ENCODE measurements around the gene LAMC3. TPM values are rescaled to one million over a fixed set of nuclear protein-coding genes. Genes with fewer than 3 reads are reported as not detected.

Gene LAMC3
- total RNA-seq, 2 donors from 2014 or later, result 0.11 to 0.45 TPM

DNA sequence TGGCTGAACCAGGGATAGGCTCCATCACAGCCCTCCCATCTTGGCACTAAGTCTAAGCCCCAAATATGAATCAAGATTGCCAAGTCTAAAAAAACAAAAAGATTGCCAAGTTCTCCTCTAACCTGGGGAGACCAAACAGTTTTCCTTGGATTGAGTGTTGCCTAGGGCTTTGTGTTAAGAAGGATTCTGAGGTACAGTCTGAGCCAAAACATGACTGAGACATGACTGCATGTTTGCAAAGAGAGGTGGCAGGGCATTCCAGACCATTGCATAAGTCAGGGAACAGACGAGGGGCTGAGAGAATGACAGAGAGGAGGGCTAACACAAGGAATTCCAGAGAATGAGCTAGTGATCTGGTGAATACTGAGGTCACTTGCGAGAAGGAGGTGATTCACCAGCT, 11.4 kb downstream of the LAMC3 start:
- ATAC-seq (replicated peaks), result no peak
- peaks cover 15% of the 10 kb centered on the region for H3K27me3 Mint-ChIP-seq
- H3K36me3 Mint-ChIP-seq (ENCODE audit: low read depth), result no peaks in the 10 kb centered on the region
- no peaks in the 10 kb centered on the region for H3K9me3 Mint-ChIP-seq
- H3K4me1 Mint-ChIP-seq, result no peaks in the 10 kb centered on the region
- no peak overlapping the region for H3K4me3 Mint-ChIP-seq
- H3K27ac Mint-ChIP-seq, result no peak overlapping the region

DNA sequence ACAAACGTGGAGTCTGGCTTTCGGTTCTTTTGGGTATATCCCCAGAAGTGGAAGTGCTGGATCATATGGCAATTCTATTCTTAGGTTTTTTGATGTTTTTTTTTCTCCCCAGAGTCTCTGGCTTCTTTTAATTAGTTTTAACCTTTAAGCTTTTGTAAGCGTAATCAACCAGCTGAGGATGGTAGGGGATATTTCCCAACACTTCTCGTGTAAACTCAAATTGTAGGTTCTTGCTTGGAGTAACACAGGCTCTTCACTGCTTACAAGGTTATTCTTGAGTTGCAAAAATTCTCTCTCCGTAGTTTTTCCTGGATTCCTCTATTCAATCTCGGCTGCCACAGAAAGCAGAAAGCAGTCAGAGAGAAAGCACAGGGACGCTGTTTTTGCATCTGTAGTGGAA, 11.9 kb downstream of the LAMC3 start:
- no peak for ATAC-seq (replicated peaks)
- Mint-ChIP-seq H3K4me3 (no peak overlapping the region), H3K4me1 (no peaks in the 10 kb centered on the region), H3K9me3 (no peaks in the 10 kb centered on the region), H3K36me3 (ENCODE audit: low read depth) (no peaks in the 10 kb centered on the region), H3K27ac (no peak overlapping the region), H3K27me3 (peaks cover 19% of the 10 kb centered on the region)

DNA sequence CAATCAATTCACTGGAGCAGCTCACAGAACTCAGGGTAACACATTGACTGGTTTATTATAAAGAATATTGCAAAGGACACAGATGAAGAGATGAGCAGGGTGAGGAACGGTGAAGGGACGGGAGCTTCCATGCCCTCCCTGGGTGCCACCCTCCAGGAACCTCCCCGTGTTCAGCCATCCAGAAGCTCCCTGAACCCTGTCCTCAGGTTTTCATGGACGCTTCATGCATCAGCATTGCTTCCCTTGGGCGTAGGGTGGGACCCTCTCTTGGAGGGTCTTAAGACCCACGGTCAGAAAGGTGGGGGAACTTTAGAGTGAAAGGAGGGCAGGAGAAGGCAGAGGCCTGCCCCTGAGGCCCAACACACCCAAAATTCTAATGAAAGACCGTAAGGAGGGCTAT, 12.8 kb downstream of the LAMC3 start:
- Mint-ChIP-seq H3K27me3 (peaks cover 19% of the 10 kb centered on the region), H3K9me3 (no peaks in the 10 kb centered on the region), H3K27ac (no peak overlapping the region), H3K4me1 (no peaks in the 10 kb centered on the region), H3K36me3 (ENCODE audit: low read depth) (no peaks in the 10 kb centered on the region), H3K4me3 (no peak overlapping the region)
- ATAC-seq (replicated peaks), result no peak

DNA sequence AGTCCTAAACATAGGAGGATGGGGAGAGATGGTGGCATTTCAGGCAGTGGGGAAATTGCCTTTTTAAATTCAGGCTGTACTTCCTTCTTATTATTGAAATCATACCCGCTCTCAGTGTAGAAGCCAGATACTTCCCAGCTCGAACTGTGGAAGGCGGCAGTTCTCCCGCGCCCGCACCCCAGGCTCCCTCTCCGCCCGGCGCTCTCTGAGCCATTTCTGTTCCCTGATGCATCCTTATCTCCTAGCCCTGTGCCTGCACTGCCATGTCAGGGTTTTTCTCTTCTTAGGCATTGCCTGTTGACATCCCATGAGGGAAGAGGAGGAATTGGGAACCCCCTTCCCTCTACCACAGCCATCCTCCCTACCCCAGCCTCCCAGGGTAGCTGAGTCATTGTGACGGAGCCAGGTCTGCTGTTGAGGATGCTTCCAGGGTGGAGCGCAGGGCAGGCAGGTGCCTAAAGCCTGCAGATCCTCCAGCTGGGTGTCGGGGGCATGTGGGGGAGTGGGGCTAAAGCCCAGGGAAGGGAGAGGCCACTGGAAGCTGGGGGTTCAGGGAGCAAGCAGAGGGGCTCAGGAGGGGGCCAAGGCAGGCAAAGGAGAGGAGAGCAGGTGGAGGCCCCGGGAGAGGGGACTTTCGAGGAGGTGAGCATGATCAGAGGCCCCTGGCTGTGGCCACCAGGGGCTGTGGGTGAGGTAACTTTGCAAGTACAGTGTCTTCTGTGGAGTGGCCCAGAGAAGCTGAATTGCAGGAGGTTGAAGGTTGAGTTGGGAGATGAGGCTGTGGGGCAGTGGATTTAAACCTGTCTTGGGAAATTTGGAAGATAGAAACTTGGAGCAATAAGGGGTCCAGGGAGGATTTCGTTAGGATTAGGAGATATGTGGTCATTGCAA, 16.2 kb downstream of the LAMC3 start:
- no peak for ATAC-seq (replicated peaks)
- Mint-ChIP-seq H3K27ac (no peak overlapping the region), H3K4me3 (no peak overlapping the region), H3K27me3 (peaks cover 11% of the 10 kb centered on the region), H3K4me1 (no peaks in the 10 kb centered on the region), H3K36me3 (ENCODE audit: low read depth) (no peaks in the 10 kb centered on the region), H3K9me3 (no peaks in the 10 kb centered on the region)

DNA sequence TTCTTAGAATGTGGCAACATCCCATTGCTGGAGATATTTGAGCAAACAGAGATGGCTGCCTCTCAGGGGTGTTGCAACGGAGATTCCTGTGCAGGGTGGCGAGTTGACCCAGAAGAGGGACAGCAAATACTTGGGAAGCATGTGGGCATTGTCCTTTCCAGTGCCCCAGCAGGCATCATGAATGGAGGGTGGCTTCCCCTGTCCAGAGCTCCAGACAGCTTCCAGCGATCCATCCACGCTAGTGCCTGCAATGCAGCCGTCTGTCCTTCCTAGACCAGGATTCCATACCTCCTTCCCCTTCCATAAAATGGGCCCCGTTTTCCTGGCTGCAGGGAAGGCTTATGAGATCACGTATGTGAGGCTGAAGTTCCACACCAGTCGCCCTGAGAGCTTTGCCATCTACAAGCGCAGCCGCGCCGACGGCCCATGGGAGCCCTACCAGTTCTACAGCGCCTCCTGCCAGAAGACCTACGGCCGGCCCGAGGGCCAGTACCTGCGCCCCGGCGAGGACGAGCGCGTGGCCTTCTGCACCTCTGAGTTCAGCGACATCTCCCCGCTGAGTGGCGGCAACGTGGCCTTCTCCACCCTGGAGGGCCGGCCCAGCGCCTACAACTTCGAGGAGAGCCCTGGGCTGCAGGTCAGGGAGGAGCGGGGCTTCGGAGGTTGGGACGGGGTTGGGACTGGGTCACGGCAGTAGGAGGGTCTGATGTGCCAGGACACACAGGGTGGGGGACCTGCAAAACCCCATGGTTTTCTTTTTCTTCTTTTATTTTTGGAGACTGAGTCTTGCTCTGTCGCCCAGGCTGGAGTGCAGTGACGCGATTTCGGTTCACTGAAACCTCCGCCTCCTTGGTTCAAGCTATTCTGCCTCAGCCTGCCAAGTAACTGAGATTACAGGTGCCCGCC, 17.2 kb downstream of the LAMC3 start:
- no peak overlapping the region for H3K27ac Mint-ChIP-seq
- no peaks in the 10 kb centered on the region for H3K36me3 Mint-ChIP-seq (ENCODE audit: low read depth)
- no peaks in the 10 kb centered on the region for H3K9me3 Mint-ChIP-seq
- no peak for ATAC-seq (replicated peaks)
- no peaks in the 10 kb centered on the region for H3K4me1 Mint-ChIP-seq
- H3K27me3 Mint-ChIP-seq, result peaks cover 7% of the 10 kb centered on the region
- H3K4me3 Mint-ChIP-seq, result no peak overlapping the region

DNA sequence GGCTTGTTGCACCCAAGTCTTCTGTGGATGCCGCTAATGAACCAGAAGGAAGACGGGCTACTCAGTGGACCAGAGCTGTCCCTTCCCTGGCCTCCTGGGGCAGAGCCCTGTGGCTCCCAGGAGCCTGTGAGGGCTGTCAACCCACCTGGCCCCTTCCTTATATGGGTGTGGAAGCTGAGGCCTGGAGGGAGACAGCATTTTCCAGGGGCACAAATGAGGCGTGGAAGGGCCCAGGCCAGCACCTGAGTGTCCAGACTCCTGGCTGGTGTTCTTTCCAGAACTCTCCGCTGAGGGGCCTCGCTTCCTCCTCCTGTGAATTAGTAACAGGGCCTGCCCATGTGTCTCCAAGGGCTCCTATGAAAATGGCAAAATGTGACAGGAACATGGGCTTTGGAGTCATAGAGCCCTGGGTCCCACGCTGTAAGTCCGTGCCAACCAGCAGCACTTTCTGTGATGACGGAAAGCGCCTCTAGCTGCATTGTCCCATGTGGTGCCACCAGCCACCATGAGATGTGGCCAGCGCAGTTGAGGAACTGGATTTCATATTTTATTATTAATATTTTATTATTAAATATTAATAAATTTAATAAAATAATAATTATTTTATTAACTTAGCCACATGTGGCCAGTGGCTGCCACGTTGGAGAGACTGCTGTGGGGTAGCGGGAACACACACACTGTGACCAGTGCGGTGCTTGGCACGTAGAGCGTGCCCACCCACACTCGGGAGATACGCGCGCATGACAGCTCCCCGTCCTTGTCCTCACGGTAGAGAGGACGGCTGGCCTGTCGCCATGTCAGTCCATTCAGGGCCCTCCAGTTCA, 18.3 kb downstream of the LAMC3 start:
- H3K27me3 Mint-ChIP-seq, result peaks cover 7% of the 10 kb centered on the region
- no peaks in the 10 kb centered on the region for H3K36me3 Mint-ChIP-seq (ENCODE audit: low read depth)
- H3K4me1 Mint-ChIP-seq, result no peaks in the 10 kb centered on the region
- H3K27ac Mint-ChIP-seq, result no peak overlapping the region
- H3K9me3 Mint-ChIP-seq, result no peaks in the 10 kb centered on the region
- no peak for ATAC-seq (replicated peaks)
- H3K4me3 Mint-ChIP-seq, result no peak overlapping the region

DNA sequence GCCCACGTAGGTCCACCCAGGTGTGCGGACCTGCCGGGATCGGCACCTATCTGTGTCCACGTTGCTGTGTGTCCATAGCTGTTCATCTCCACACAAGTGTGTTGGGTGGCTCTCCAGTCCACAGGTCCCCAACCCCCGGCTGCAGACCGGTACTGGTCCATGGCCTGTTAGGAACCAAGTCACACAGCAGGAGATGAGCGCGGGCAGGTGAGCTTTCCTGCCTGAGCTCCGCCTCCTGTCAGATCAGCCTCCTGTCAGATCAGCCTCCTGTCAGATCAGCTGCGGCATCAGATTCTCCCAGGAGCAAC, 18.9 kb downstream of the LAMC3 start:
- Mint-ChIP-seq H3K4me1 (no peaks in the 10 kb centered on the region), H3K36me3 (ENCODE audit: low read depth) (no peaks in the 10 kb centered on the region), H3K9me3 (no peaks in the 10 kb centered on the region), H3K27ac (no peak overlapping the region), H3K4me3 (no peak overlapping the region), H3K27me3 (peaks cover 10% of the 10 kb centered on the region)
- ATAC-seq (replicated peaks), result no peak

DNA sequence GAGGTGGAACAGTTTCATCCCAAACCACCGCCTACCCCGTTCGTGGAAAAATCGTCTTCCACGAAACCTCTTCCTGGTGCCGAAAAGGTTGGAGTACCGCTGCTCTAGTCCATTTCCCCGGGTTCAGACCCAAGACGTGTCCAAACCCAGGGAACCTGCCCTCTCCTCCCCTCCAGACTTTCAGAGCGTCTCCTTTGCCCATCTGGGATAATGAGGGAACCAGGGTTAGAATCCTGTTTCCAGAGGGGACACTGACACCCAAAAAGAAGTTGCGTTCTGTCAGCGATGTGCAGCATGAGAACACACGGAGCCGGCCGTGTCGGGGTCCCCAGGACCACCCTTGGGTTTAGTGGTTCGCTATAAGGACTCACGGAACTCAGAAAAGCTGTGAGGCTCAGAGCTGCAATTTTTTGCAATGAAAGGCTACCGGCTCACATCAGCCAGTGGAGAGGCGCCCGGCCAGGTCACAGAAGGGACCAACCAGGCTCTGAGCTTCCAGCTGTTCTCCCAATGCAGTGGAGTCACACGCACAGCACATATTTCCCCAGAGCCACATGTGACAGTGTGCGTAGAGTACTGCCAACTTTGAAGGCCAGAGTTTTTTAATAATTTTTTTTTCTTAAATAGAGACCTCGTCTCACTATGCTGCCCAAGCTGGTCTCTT, 19.4 kb downstream of the LAMC3 start:
- ATAC-seq (replicated peaks), result no peak
- peaks cover 9% of the 10 kb centered on the region for H3K27me3 Mint-ChIP-seq
- no peak overlapping the region for H3K4me3 Mint-ChIP-seq
- no peaks in the 10 kb centered on the region for H3K9me3 Mint-ChIP-seq
- no peaks in the 10 kb centered on the region for H3K36me3 Mint-ChIP-seq (ENCODE audit: low read depth)
- H3K4me1 Mint-ChIP-seq, result no peaks in the 10 kb centered on the region
- no peak overlapping the region for H3K27ac Mint-ChIP-seq

DNA sequence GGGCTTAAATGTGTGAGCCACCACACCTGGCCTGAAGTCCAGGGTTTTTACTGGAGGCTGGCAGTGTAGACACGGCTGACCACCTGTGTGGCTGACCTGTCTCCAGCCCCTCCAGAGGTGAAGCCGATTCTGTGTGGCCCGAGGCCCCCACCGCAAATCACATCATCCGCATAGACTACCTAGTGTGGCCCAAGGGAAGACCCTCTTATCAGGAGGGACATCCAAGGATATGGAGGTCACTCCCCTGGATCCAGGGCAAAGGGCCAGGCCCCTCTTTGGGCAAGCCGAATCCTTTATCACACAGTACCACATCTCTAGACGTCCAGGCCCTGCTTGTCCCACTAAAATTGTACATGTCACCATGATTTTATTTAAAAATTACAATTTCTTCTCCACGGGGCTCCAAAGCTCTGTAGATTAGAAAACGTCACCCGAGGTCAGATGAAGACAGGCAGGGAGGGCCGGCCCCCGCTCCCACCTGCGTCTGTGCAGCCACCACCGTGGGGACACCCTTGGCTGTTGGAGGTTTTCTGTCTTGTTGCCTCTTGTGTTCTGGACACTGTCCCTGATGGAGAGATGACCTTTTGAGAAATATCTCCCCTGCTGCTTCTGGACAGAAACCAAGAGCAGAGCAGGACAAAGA, 20.1 kb downstream of the LAMC3 start:
- Mint-ChIP-seq H3K27me3 (peaks cover 12% of the 10 kb centered on the region), H3K36me3 (ENCODE audit: low read depth) (no peaks in the 10 kb centered on the region), H3K27ac (no peak overlapping the region), H3K4me3 (no peak overlapping the region), H3K4me1 (no peaks in the 10 kb centered on the region), H3K9me3 (no peaks in the 10 kb centered on the region)
- no peak for ATAC-seq (replicated peaks)

DNA sequence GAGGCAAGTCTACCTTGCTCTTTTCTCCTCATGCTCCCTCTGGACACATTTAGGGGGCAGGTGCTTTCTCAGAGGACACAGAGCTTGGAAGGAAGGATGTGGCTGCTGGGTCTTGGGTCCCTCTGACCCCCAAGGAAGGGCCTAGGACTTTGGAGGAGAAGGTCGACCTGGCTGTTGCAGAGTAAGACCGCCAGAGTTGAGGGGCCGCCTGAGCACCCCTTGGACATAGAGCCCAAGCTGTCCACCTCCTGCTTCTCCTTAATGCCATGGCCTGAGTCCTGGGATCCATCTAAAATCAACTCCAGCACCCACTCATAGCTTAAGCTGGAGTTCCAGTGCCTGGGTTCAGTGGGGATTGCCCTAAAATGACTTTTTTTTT, 20.6 kb downstream of the LAMC3 start:
- Mint-ChIP-seq H3K27me3 (peaks cover 12% of the 10 kb centered on the region), H3K4me1 (no peaks in the 10 kb centered on the region), H3K4me3 (no peak overlapping the region), H3K9me3 (no peaks in the 10 kb centered on the region), H3K36me3 (ENCODE audit: low read depth) (no peaks in the 10 kb centered on the region), H3K27ac (no peak overlapping the region)
- ATAC-seq (replicated peaks), result no peak

DNA sequence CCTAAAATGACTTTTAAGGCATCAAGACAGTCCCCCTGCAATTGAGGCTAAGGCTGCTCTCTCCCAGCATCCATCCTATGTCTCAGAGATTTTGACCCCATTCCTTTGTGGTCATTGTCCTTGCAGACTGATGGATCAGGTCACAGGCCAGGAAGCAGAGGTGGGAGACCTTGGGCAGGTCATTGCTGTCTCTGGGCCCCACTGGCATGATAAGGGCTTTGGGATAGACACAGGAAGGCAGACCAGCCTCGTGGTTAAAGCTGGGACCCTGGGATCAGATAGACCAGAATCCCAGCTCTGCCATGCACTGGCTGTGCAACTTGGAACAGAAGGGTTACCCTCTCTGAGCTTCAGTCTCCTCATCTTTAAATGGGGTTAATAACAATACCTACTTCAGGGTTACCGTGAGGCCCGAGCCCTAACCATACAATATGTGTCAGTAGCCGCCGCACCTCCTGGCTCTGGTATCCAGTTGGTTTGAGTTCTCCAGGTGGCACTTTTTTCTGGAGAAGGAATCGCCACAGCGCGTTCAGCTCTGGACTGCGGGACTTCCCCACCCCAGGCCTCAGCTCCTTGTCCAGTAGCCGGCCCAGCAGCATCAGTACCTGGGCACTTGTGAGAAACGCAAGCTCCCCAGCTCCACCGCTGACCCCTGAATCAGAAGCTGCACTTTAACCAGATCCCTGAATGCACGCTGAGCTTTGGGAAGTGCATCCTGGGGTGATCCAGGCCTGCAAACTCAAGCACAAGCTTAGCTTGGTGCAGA, 21.4 kb downstream of the LAMC3 start:
- no peak overlapping the region for H3K4me3 Mint-ChIP-seq
- H3K9me3 Mint-ChIP-seq, result no peaks in the 10 kb centered on the region
- peaks cover 12% of the 10 kb centered on the region for H3K27me3 Mint-ChIP-seq
- no peaks in the 10 kb centered on the region for H3K4me1 Mint-ChIP-seq
- ATAC-seq (replicated peaks), result no peak
- no peak overlapping the region for H3K27ac Mint-ChIP-seq
- no peaks in the 10 kb centered on the region for H3K36me3 Mint-ChIP-seq (ENCODE audit: low read depth)

DNA sequence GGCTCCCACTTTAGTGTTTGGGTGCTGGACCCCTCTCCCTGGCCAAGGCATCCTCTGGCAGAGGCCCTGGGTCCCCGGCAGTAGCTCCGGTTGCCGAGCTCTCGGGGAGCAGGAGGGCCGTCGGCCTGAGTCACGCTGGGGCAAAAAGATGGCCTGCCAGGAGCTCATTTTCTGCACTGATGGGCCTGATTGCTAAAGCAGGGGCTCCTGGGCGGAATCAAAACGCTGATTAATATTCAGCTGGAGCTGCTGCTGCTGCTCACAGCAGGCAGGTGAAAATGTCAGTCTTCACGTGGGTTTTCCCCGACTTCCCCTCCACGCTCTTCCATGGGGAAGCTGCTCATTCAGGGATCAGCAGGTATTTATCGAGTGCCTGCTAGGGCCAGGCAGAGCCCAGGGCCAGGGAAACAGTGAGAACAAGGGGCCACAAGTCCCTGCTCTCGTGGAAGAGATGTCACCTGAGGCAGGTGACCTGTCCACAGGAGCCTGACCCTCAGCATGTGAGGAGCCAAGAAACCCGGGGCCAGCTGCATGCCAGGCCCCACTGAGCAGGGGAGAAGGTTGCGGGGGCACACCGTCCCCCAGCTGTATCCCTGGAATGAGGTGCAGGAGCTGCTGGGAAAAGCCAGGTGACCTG, 22.1 kb downstream of the LAMC3 start:
- Mint-ChIP-seq H3K4me1 (no peaks in the 10 kb centered on the region), H3K9me3 (no peaks in the 10 kb centered on the region), H3K4me3 (no peak overlapping the region), H3K27me3 (peaks cover 9% of the 10 kb centered on the region), H3K36me3 (ENCODE audit: low read depth) (no peaks in the 10 kb centered on the region), H3K27ac (no peak overlapping the region)
- ATAC-seq (replicated peaks), result no peak

DNA sequence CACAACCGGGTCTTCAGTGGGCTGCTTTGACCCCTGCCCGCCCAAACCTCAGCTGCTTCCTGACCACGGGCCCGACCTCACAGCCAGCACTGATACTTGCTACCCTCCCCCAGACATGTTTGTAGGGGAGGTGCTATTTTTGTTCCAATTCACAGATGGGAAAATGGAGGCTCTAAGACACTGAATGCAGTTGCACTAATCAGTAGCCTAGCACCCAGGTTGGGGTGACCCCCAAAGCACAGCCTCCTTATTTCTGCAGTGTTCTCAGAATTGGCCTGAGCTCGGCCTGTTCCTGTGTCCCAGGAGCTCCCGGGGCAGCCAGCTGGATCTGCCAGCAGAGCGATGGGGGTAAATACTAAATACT, 22.6 kb downstream of the LAMC3 start:
- no peak for ATAC-seq (replicated peaks)
- H3K9me3 Mint-ChIP-seq, result no peaks in the 10 kb centered on the region
- no peak overlapping the region for H3K27ac Mint-ChIP-seq
- no peak overlapping the region for H3K4me3 Mint-ChIP-seq
- no peaks in the 10 kb centered on the region for H3K4me1 Mint-ChIP-seq
- H3K36me3 Mint-ChIP-seq (ENCODE audit: low read depth), result no peaks in the 10 kb centered on the region
- H3K27me3 Mint-ChIP-seq, result peaks cover 9% of the 10 kb centered on the region
